Activated CD8-positive, alpha-beta memory T cell treated with anti-CD3 and anti-CD28 coated beads for 24 hours (primary cell): ENCODE measurements around the gene ZDHHC14.
A peak's percentile ranks its signal among the peaks of the same experiment; 100 is the strongest.
"Not testable (repeated sequence)": the region's sequence is repeated elsewhere in the genome, so short reads cannot be mapped to it uniquely, and the experiment has no call there.

ENCODE experiments used
- DNase-seq: peaks from one replicate; pipeline ENCODE4 v3.0.0-alpha.2; 2020

Gene ZDHHC14

DNA sequence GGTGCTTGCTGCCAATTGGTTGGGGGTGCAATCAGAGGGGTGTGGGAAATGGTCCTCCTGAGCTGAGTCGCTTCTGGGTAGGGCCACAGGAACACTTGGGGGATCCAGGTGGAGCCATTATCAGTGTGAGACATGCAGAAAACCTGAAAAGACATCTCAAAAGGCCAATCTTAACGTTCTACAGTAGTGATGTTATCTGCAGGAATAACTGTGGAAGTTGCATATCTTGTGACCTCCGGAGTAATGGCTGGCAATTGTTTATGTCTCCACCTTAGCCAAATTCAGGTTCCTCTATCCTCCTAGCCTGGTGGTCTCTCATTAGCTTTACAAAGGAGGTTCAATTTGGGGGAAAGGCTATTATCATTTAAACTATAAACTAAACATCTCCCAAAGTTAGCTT, 327.2 kb downstream of the ZDHHC14 start:
- no peak for DNase-seq

DNA sequence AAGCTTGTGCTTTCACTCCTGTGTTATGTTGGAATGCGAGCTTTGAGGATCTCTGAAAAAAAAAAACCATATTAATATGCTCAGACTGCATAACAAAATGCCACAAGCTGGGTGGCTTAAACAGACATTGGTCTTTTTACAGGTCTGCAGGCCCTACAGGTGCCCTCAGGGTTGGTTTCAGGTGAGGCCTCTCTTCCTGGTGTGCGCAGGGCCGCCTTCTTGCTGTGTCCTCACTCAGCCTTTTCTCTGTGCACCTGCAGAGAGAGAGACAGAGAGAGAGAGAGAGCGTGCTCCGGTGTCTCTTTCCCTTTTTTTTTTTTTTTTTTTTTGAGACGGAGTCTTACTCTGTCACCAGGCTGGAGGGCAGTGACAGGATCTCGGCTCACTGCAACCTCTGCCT, 327.9 kb downstream of the ZDHHC14 start:
- no peak for DNase-seq

- DNase-seq, result no peak
These were observed 328.6 kb downstream of the ZDHHC14 start for GRCh38 chr6:157709555-157709954.

DNA sequence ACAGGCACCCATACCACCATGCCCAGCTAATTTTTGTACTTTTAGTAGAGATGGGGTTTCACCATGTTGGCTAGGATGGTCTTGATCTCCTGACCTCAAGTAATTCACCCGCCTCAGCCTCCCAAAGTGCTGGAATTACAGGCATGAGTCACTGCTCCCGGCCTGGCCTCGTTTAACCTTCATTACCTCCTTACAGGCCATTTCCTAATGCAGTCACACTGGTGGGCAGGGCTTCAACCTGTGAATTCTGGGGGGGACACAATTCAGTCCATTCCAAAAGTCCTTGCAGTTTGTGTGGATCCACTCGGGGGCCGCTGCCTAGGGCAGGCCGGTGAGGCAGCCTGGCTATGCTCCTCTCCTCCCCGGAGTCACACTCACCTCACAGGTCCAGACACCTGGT, 329.6 kb downstream of the ZDHHC14 start:
- no peak for DNase-seq

DNA sequence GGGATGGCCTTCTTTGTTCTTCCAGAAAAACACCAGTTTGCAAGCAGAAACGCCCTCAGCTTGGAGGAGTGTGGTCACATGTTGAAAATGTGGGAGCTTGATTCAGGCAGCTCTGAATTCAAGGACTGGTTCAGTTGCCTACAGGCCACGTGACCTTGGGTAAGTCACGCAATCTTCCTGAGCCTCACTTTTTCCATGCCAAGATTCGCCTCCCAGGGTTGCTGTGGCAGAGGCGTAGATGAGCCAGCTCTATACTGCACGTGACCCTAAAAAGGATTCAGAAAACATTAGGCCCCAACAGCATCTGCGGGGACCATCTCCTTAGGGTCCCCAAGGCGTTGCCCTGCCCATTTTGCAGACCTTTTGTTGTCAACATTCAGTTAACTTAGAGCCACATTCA, 330.1 kb downstream of the ZDHHC14 start:
- no peak for DNase-seq

DNA sequence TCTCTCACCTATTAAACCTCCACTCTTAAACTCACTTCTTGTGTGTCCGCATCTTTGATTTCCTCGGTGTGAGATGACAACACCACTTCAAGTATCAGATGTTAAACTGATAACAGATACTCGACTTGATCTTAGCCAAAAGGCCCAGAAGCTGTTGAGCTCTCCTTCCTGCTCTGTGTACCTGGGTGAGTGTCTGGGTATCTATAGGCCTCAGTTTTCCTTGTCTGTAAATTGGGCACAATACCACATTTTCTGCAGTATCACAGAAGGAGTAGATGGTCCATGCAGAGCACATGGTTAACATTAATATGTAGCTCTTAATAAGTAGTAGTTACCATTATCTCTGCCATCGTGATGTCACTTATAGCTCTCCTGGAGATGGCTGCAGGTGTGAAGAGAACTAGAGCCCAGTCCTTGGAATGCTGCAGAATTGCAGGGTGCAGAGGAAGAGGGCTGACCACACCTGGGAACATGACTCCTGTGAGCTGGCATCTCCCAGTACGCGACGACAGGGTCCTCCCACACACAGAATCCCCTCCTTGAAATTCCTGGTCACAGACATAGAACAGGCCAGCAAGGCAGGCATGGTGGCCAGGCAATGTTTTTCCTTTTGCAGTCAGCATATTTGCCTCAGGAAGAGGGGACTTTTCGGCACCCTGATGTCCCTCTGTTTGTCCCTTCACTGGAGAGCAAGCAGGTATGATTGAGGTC, 331.8 kb downstream of the ZDHHC14 start:
- DNase-seq, result no peak

DNA sequence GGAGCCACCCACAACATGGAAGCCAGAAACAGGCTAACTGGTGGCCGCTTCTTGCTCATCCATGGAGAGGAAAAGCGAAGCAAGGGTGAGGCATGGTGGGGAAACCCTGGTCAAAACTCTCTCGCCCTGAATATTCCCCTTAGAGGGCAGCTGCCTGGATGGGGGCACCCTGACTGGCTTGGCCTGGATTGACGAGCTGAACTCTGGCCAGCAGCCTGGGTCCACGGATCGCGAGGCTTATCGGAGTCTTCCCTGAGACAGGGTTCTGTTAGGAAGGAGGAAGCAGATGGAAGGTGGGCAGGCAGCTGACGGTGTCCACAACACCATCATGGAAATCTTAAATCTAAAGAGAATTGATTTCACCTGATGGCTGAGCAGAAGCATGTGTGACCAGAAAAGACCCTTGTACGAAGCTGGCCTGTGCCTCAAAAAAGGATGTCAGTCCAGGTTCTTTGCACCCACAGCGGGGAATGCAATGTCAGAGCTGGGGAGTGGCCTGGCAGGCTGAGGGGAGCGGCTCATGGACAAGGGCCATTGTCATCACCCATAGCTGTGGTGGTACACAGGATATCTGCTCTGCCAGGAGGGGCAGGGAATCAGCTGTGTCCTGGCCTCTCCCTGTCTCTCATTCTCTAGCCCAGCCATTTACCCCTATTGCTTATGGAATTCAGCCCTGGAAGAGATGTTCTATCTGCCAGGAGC, 332.6 kb downstream of the ZDHHC14 start:
- DNase-seq, result no peak

GRCh38 chr6:157714153-157714490, 333.1 kb downstream of the ZDHHC14 start:
- no peak for DNase-seq

- no peak for DNase-seq
These were observed 334.8 kb downstream of the ZDHHC14 start for GRCh38 chr6:157715728-157716164.

- DNase-seq, result no peak
These were observed 335.4 kb downstream of the ZDHHC14 start for GRCh38 chr6:157716251-157716995.

GRCh38 chr6:157717340-157717748, 336.4 kb downstream of the ZDHHC14 start:
- DNase-seq, result no peak

GRCh38 chr6:157718503-157719187, 337.7 kb downstream of the ZDHHC14 start:
- DNase-seq, result no peak

DNA sequence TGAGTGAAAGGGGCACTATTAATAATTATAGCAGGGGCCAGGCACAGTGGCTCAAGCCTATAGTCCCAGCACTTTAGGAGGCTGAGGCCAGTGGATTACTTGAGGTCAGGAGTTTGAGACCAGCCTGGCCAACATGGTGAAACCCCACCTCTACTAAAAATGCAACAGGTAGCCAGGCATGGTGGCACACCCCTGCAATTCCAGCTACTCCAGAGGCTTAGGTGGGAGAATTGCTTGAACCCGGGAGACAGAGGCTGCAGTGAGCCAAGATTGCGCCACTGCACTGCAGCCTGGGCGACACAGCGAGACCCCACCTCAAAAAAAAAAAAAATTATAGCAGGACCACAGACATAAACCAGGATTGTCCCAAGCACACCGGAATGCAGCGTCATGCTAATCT, 340.0 kb downstream of the ZDHHC14 start:
- not testable (repeated sequence) for DNase-seq

GRCh38 chr6:157721426-157721825, 340.4 kb downstream of the ZDHHC14 start:
- DNase-seq, result no peak

GRCh38 chr6:157721830-157722229, 340.8 kb downstream of the ZDHHC14 start:
- DNase-seq, result no peak

- DNase-seq, result peak; percentile 7
These were observed 342.4 kb downstream of the ZDHHC14 start for GRCh38 chr6:157723376-157723775.

DNA sequence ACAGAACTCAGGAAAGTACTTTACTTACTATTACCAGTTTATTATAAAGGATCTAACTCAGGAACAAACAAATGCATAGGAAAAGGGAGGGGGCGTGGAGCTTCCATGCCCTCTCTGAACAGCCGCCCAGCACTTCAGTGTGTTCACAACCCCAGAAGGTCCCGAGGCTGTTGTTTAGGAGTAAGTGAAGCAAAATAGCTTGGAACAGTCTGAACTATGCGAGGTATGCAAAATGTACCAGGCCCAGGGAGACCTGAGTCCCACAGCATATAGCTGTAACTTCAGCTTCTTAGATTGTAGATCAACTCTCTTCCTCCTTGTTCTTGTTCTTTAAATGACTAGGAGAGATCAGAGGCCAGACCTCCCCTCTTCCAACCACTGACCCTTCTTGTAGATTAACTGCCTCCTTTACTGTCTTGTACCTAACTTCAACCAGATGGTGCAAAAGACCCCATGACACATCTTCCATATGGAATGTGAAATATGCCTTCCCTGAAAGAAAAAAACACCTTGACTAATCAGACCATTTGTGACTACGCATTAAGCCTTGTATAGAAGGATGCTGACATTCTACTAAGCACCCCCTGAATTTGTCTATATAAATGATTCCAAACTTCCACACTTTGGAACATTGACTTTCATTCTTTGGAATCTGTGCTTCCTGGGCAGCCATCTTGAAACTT, 343.3 kb downstream of the ZDHHC14 start:
- peak; percentile 17 for DNase-seq

DNA sequence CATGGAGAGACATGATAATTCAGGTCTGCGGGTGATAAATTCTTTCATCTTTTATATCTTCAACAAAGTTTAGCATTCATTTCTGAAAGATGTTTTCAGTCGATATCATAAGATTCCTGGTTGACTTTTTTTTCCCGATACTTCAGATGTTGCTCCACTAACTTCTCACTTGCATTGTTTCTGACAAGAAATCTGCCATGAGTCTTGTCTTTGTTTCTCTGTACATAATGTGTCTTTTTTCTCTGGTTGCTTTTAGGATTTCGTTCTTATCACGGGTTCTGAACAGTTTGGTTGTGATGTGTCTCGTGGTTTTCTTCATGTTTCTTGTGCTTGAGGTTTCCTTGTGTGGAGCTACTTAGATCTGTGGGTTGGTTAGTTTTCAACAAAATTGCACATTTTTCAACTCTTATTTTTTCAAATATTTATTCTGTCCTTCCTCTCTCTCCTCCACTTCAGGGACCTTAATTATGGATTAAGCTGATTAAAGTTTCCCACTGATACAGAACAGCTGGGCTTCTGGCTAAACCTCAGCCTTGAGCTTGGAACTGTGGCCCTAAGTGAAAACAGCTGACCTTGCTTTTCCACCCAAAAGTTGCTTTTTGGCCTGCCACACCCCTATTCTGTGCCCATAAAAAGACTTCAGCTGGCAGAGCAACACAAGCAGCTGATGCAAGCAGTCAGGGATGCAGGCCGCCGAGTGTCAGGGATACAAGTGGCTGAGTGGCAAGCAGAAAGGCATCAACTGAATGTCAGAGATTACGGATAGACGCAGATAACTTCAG, 344.2 kb downstream of the ZDHHC14 start:
- no peak for DNase-seq

DNA sequence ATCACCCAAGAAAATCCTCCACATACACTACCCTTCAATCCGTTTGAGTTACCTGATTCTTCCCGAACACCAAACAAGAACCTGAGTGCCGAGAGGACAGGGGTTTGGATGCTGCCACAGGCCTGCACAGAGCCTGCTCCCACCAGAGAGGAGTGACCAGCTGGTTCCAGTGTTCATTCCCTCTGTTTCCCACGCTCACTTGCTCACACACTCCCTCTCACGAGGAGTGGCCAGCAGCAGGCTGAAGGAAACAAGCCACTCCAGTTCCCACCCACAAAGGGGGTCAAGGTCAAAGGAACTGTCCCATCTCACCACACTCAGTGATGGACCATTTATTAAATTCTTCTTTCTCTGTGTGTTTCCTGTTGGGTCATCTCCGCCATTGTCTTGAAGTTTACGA, 344.8 kb downstream of the ZDHHC14 start:
- peak; percentile 50 for DNase-seq

DNA sequence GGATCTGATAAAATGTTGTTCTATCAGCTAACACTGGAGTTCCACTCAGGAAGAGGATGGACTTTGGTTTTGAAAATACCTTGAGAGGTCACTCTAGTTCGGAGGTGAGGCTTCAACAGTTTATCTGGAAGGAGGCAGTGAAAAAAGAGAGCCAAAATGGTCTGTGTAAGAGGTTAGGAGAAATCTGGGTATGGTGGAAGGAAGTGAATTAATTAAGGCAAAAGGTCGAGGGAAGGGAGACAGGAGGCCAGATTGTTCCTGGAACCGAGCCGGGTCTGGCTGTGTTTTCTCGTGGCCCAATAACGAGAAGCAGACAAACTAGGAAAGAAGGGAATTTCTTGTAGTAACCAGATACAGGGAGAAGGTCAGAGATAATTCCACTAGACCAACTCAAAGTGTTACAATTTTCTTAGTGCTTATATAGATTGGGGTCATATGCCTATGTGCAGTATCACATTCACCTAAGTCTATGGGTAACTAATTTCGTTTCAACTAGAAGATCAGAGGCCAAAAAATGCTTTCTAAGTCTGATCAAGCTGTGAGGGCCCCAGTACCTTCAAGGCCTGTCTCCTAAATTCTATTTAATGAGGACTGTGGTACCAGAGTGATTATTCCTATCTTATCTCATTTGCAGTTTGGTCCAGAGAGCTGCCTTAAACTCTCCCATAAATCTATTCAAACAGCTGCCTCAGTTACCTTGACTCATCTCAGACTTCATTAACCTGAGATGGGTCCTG, 346.1 kb downstream of the ZDHHC14 start:
- DNase-seq, result peak; percentile 1
